Measurements from ENCODE around the gene TMEM42. TPM values are rescaled to one million over a fixed set of nuclear protein-coding genes. Genes with fewer than 3 reads are reported as not detected.

TMEM42 gene
- total and polyA plus RNA-seq, 10 donors = 9.5 to 32.4 (median 14.8) TPM

- H3K27ac ChIP-seq = peak overlapping the region in 7 of 8 donors; percentile 80 to 96 (median 93)
- peaks cover 0 to 11% (median 3%) of the 10 kb centered on the region in 8 donors for H3K9me3 ChIP-seq
- intact Hi-C loops (cut with DNase I; ENCODE audit: low total_unique reads) = no loop called here
- TF ChIP-seq POLR2AphosphoS5 (IDR thresholded peaks at IDR 0.05) = no peak
- no peak for TF ChIP-seq POLR2A (IDR thresholded peaks at IDR 0.05)
- TF ChIP-seq CTCF (IDR thresholded peaks at IDR 0.05 in 8 of 11, conservative IDR thresholded peaks at IDR 0.05 in 3 of 11) = no peak
- peaks cover 0 to 7% (median 0%) of the 10 kb centered on the region in 6 donors for H3K36me3 ChIP-seq
- 1 to 2% (median 1%) methylated on average over 10 to 25 of the region's 25 CpGs for WGBS, 5 donors
- peaks cover 5 to 49% (median 24%) of the 10 kb centered on the region in 6 donors for H3K4me1 ChIP-seq
- peak overlapping the region; percentile 40 to 87 (median 64) for H3K4me3 ChIP-seq
- no peak for DNase-seq
- no peaks in the 10 kb centered on the region for H3K27me3 ChIP-seq (replicated peaks in 1 of 7)
These were observed 520 bp downstream of the TMEM42 start for GRCh38 chr3:44862226-44862637.

- 77 to 92% (median 82%) methylated on average over 4 to 7 of the region's 7 CpGs for WGBS, 5 donors
- TF ChIP-seq POLR2AphosphoS5 (IDR thresholded peaks at IDR 0.05) (no peak), CTCF (IDR thresholded peaks at IDR 0.05 in 8 of 11, conservative IDR thresholded peaks at IDR 0.05 in 3 of 11) (no peak), POLR2A (IDR thresholded peaks at IDR 0.05) (no peak)
- H3K27ac ChIP-seq = no peak overlapping the region
- DNase-seq = no peak
- intact Hi-C loops (cut with DNase I; ENCODE audit: low total_unique reads) = no loop called here
- H3K27me3 ChIP-seq (replicated peaks in 1 of 7) = no peaks in the 10 kb centered on the region
- peaks cover 5 to 49% (median 24%) of the 10 kb centered on the region in 6 donors for H3K4me1 ChIP-seq
- no peak overlapping the region for H3K4me3 ChIP-seq
- peaks cover 0 to 7% (median 0%) of the 10 kb centered on the region in 6 donors for H3K36me3 ChIP-seq
- no peaks in the 10 kb centered on the region for H3K9me3 ChIP-seq
These were observed 3.7 kb downstream of the TMEM42 start for GRCh38 chr3:44865272-44866035.

- intact Hi-C loops (cut with DNase I; ENCODE audit: low total_unique reads) = no loop called here
- H3K4me3 ChIP-seq = no peak overlapping the region
- H3K27ac ChIP-seq = no peak overlapping the region
- H3K9me3 ChIP-seq = no peaks in the 10 kb centered on the region
- H3K4me1 ChIP-seq = peaks cover 2 to 37% (median 14%) of the 10 kb centered on the region in 6 donors
- TF ChIP-seq CTCF (IDR thresholded peaks at IDR 0.05 in 8 of 11, conservative IDR thresholded peaks at IDR 0.05 in 3 of 11) = no peak
- TF ChIP-seq POLR2A (IDR thresholded peaks at IDR 0.05) = no peak
- no peak for TF ChIP-seq POLR2AphosphoS5 (IDR thresholded peaks at IDR 0.05)
- no peak for DNase-seq
- 95 to 98% (median 95%) methylated on average over 7 of the region's 7 CpGs for WGBS, 5 donors
- H3K27me3 ChIP-seq (replicated peaks in 1 of 7) = no peaks in the 10 kb centered on the region
- H3K36me3 ChIP-seq = peaks cover 0 to 7% (median 0%) of the 10 kb centered on the region in 6 donors
These were observed 5.9 kb downstream of the TMEM42 start for GRCh38 chr3:44867421-44868111.

Measured in spleen (tissue), 11 donors.